ENCODE measurements around the gene ZNF384.
"Not testable (repeated sequence)": the region's sequence is repeated elsewhere in the genome, so short reads cannot be mapped to it uniquely, and the experiment has no call there.

ZNF384 gene

GRCh38 chr12:6688999-6689882 is at the start of gene ZNF384:
TSS of gene ZNF384 (minus strand) at chr12:6689375. CDS start at chr12:6679520, 9,855 bp downstream.
- DNase-seq (ENCODE audit: low read depth, low spot score) = peak; percentile 99

GRCh38 chr12:6736754-6737153 is 47.6 kb upstream of the ZNF384 start:
- no peak for DNase-seq (ENCODE audit: low read depth, low spot score)

DNA sequence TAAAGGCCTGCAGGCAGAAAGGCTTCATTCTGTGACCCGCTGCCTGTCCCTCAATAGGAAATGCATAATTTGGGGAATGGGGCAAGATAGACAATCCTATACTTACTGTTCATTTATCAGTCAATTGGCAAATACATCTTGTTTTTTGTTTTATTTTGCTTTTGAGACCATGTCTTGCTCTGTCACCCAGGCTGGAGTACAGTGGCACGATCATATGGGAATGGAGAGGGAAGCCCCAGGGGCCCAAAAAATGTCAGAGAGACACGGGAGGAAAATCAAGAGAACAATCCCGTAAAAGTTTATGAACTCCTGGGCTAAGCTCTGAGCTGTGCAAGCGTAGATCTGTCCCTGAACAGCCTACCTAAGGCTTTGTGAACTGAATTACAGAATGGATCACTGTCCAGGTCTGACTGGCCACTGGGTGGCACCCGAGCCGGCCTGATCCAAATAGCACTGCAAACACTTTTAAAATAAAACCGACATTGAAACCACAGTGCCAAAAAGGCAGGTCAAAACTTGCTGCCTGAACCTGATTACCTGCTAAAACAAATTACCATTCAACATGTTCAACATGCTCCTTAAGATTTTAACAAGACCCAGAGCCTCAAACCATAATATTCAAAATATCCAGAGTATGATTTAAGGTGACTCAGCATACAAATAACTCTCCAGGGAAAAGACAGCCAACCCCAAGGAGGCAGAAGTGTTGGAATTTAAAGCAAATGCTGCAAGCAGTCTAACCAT is 46.4 kb upstream of the ZNF384 start:
- no peak for DNase-seq (ENCODE audit: low read depth, low spot score)

DNA sequence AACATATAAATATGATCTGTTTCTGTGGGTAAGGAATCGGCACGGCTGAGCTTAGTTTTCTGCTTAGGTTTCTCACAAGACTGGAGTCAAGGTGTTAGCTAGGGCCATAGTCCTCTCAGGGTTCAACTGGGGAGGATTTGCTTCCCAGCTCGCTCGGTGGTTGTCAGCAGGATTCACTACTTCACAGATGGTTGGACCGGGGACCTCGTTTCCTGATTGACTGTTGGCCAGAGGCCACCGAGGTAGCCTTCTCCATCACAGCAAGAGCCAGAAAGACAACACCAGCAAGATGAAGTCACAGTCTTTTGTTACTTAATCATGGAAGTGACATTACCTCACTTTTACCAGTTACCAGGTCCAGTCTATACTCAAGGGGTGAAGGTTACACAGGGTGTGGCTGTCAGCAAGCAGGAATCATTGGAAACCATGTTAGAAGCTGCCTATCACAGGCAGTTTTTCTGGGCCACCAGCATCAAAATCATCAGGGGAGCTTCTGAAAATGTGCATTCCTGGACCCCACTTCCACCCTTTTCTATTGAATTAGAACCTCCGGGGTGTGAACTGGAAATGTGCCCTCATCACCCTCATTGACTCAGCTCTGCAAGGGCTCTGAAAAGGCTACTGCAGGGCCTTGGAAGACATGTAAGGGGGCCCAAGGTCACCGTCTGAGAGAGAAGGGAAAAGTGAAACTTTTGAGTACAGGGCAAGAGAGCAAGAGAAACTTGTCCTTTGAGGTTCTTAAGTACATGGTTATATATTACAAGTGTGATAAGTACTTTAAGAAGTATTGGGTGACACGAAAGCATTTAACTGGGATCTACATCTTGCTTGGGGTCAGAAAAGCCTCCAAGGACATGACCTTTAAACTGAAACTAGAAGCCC is 45.6 kb upstream of the ZNF384 start:
- DNase-seq (ENCODE audit: low read depth, low spot score) = no peak

DNA sequence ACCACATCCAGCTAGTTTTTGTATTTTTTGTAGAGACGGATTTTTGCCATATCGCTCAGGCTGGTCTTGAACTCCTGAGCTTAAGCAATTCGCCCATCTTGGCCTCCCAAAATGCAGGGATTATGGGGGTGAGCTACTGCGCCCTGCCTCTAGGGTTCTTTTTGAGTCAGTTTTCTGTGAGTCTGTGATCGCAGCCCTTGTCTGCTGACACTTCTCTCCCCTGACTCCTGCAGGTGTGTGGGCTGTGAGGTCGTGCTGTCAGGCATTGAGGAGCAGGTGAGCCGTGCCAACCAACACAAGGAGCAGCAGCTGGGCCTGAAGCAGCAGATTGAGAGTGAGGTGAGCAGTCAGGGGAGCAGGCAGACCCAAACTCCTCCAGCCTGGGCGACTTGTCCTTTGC is 41.0 kb upstream of the ZNF384 start:
- DNase-seq (ENCODE audit: low read depth, low spot score) = no peak

DNA sequence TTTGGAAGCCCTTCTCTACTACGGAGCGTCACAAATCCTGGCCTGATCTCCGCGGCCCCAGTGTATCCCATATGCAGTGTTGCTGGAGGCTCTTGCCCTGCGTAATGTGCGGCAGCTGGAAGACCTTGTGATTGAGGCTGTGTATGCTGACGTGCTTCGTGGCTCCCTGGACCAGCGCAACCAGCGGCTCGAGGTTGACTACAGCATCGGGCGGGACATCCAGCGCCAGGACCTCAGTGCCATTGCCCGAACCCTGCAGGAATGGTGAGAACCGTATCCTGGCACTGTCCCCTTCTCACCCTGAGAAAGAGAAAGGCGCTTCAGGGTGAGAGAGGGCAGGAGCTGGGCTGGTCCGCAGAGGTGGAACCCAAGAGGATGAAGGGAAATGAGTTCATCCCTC is 40.0 kb upstream of the ZNF384 start:
- DNase-seq (ENCODE audit: low read depth, low spot score) = no peak

DNA sequence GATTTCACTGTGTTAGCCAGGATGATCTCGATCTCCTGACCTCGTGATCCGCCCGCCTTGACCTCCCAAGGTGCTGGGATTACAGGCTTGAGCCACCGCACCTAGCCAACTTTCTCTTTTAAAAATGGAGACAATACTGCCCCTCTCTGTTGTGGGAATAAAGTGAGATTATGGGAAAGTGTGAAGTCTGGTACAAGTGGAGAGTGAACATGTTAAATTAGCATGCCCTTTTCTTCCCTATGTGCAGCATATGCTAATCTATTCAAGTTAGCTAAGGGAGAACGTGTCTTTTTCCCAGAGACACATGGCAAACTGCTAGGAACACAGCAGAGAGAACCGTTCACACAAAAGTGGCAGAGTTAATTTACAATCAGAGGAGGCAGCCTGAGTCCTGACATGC is 36.2 kb upstream of the ZNF384 start:
- DNase-seq (ENCODE audit: low read depth, low spot score) = no peak

DNA sequence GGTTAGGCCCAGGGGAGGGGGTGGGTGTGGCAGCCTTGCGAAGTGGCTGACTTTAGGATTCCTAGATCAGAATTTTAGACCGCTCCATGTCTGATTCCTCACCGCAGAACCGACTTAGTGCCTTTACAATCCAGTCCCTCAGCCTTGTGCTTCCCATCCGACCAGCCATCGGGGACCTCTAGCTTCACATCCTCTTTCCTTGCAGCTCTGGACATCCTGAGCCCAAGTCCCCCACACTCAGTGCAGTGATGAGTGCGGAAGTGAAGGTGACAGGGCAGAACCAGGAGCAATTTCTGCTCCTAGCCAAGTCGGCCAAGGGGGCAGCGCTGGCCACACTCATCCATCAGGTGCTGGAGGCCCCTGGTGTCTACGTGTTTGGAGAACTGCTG is 35.2 kb upstream of the ZNF384 start:
- DNase-seq (ENCODE audit: low read depth, low spot score) = no peak

DNA sequence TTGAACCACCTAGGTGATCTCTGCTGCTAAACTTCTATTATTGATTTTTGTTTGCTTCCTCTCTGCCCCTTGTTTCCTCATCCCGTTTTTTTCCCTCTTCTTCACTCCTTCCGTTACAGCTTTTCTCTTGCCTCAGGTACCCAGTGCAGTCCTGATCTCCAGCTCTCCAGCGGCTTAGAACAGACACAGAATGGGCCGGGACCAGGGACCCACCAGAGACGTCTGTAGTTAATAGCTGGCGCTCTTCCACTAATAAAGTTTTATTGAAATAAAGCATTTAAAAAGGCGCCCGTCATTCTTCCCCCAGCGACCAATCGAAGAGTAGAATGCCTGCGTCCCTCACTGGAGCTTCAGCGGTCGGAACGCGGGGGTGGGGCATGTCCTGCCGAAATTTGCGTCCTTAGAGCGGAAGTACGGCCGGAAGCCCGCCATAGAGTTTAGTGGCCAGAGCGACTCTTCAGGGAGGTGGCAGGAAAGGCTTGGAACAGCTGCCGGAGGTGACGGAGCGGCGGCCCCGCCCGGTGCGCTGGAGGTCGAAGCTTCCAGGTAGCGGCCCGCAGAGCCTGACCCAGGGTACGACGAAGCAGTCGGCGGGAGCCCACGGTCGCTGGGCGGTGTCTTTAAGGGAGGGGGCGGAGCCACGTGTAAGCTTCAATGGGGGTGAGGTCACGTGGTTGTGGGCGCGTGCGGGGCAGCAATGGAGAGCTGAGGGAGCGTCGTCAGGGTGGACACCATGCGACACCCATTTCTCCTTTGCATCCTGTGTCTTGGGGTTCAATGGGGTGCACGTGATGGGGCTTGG is 34.6 kb upstream of the ZNF384 start, which contains the start of gene COPS7A:
TSS of gene COPS7A (plus strand) at position 440 of the 802 bp plus-strand sequence. CDS start 611 bp downstream, outside the sequence.
- DNase-seq (ENCODE audit: low read depth, low spot score) = peak; percentile 99

- DNase-seq (ENCODE audit: low read depth, low spot score) = no peak
Measured at GRCh38 chr12:6722863-6723262, 33.7 kb upstream of the ZNF384 start.

DNA sequence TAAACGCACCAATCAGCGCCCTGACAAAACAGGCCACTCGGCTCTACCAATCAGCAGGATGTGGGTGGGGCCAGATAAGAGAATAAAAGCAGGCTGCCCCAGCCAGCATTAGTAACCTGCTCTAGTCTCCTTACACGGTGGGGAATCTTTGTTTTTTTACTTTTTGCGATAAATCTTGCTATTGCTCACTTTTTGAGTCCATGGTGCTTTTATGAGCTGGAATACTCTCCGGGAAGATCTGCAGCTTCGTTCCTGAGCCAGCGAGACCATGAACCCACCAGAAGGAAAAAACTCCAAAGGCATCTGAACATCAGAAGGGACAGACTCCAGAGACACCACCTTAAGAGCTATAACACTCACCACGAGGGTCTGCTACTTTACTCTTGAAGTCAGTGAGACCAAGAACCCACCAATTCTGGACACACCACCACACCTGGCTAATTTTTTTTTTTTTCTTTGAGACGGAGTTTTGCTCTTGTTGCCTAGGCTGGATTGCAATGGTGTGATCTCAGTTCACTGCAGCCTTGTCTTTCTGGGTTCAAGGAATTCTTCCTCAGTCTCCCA is 27.8 kb upstream of the ZNF384 start:
- DNase-seq (ENCODE audit: low read depth, low spot score) = no peak

GRCh38 chr12:6716031-6716873 is 27.1 kb upstream of the ZNF384 start:
- DNase-seq (ENCODE audit: low read depth, low spot score) = not testable (repeated sequence)

GRCh38 chr12:6708960-6709394 is 19.8 kb upstream of the ZNF384 start:
- no peak for DNase-seq (ENCODE audit: low read depth, low spot score)

DNA sequence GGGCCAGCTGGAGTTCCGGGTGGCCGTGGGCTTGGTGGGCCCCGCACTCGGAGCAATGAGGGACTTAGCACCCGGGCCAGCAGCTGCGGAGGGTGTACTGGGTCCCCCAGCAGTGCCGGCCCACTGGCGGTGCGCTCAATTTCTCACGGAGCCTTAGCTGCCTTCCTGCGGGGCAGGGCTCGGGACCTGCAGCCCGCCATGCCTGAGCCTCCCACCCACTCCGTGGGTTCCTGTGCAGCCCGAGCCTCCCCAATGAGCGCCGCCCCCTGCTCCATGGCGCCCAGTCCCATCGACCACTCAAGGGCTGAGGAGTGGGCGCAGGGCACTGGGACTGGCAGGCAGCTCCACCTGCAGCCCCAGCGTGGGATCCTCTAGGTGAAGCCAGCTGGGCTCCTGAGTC is 19.2 kb upstream of the ZNF384 start:
- not testable (repeated sequence) for DNase-seq (ENCODE audit: low read depth, low spot score)

DNA sequence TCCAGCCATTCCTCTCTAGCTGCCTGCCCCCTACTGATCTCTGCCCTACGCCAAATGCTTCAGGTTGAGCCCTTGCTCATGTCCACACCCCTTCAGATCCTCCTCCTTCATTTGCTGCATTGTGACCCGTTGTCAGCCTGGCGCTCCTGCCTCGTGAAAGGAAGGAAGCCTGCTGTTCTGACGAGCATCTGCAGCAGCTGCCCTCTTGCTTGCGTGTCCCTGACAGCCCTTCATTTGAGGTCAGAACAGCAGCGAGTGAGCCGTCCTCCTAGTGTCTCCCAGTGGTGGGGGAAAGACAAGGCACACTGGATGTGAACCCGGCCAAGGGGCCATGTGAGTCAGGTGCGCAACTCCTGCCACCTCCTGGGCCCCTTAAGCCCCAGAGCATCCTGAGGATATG is 14.5 kb upstream of the ZNF384 start:
- no peak for DNase-seq (ENCODE audit: low read depth, low spot score)

- no peak for DNase-seq (ENCODE audit: low read depth, low spot score)
Measured at GRCh38 chr12:6701078-6701768, 12.0 kb upstream of the ZNF384 start.

DNA sequence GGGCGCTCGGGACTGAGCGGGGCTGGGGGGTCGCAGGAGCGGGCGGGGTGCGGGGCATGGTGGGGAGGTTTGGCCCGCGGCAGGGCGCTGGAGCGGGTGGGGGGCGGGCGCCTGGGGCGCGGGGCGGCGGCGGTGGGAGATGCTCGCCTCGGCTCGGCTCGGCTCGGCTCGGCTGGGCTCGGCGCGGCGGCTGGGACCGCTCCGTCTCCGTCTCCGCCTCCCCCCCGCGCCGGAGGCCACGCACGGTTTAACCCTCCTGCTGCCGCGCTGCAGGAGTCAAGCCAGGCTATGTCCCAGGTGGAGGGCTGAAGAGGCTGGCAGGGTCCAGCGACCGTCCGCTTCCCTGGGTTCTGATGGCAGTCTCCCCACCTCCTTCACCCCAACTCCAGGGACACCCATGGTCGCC is 11.5 kb upstream of the ZNF384 start, which contains the start of gene PIANP:
TSS of gene PIANP (minus strand) at position 170 of the 406 bp plus-strand sequence. CDS start 2,754 bp downstream, outside the sequence.
- no peak for DNase-seq (ENCODE audit: low read depth, low spot score)

DNA sequence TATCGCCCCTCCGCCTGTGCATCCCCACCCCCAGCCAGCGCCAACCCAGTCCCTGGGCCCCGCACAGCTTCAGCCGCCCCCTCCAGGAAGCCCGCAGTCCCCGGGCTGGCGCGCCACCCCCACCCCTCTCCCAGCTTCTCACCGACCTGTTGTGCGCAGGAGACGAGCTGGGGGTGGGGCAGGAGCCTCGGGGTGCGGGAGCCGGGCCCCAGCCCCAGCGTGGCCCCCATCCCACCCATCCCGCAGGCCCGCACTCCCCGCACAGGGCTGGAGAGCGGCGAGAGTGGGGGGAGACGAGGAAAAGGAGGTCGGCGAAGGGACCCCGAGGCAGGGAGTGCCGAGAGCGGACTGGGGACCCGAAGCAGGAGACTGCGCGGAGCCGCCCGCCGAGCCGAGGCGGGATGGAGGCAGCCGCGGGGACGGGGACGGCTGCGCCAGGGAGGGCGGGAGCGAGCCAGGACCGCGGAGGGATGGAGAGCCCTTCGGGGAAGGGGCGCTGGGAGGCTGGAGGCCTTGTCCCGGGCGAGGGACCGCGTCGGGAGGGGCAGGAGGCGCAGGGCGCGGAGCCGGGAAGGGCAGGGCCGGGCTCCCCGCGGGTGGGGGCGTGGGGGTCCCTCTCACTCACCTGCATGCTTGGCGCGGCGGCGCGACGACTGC is 10.9 kb upstream of the ZNF384 start:
- no peak for DNase-seq (ENCODE audit: low read depth, low spot score)
